Upper lobe of right lung (tissue), 1 donor: ENCODE measurements around the gene SH3GL3. TPM values are rescaled to one million over a fixed set of nuclear protein-coding genes. Genes with fewer than 3 reads are reported as not detected.

Experiments
- ATAC-seq: fragments of 200-7000 bp; cut with Tn5 transposase; one replicate; pipeline ENCODE4 v1.9.1; 2020; ENCODE audit warnings: mild to moderate bottlenecking, moderate library complexity
- DNase-seq: peaks from one replicate; pipeline ENCODE4 v3.0.0-alpha.2; 2020
- H3K27ac ChIP-seq: fragments of 200-600 bp; one replicate; pipeline ENCODE4 v1.8.0; 2022
- H3K27me3 ChIP-seq: fragments of 200-600 bp; one replicate; pipeline ENCODE4 v1.8.0; 2022; ENCODE audit warnings: mild to moderate bottlenecking
- H3K36me3 ChIP-seq: fragments of 200-600 bp; one replicate; pipeline ENCODE4 v1.8.0; 2022
- H3K4me1 ChIP-seq: fragments of 200-600 bp; one replicate; pipeline ENCODE4 v1.8.0; 2022
- H3K4me3 ChIP-seq: fragments of 200-600 bp; one replicate; pipeline ENCODE4 v1.8.0; 2022; ENCODE audit warnings: mild to moderate bottlenecking
- H3K9me3 ChIP-seq: fragments of 200-600 bp; one replicate; pipeline ENCODE4 v1.8.0; 2022
- intact Hi-C: fragments of 100-400 bp; cut with DNase I; formaldehyde crosslinking; loops from one replicate; pipeline ENCODE4 v1.11.0; 2022
- total RNA-seq: library from RNA; stranded (reverse); fragmentation: NEBNext Ultra II Directional; extraction: Animal tissue kit (Norgen Biotek cat#: 25700); gene quantifications from one replicate; pipeline ENCODE4 v1.2.1, GENCODE V29; 2021
- TF ChIP-seq, protein P1 (sequence below): fragments of 200-600 bp; IDR thresholded peaks from one replicate; pipeline ENCODE4 v1.8.0; 2022; ENCODE audit warnings: antibody characterized with exemption
- donor health status: DM: no; HTN: yes; CAD: no; lungs with severe emphysema.

Gene SH3GL3
- total RNA-seq, 1 donor from 2014 or later, result 3.4 TPM

GRCh38 chr15:83435782-83436181, 11.4 kb upstream of the SH3GL3 start:
- H3K4me1 ChIP-seq, result no peaks in the 10 kb centered on the region
- H3K9me3 ChIP-seq, result no peaks in the 10 kb centered on the region
- no peaks in the 10 kb centered on the region for H3K36me3 ChIP-seq
- DNase-seq (no peak), ATAC-seq (no peak)
- TF ChIP-seq, protein P1, sequence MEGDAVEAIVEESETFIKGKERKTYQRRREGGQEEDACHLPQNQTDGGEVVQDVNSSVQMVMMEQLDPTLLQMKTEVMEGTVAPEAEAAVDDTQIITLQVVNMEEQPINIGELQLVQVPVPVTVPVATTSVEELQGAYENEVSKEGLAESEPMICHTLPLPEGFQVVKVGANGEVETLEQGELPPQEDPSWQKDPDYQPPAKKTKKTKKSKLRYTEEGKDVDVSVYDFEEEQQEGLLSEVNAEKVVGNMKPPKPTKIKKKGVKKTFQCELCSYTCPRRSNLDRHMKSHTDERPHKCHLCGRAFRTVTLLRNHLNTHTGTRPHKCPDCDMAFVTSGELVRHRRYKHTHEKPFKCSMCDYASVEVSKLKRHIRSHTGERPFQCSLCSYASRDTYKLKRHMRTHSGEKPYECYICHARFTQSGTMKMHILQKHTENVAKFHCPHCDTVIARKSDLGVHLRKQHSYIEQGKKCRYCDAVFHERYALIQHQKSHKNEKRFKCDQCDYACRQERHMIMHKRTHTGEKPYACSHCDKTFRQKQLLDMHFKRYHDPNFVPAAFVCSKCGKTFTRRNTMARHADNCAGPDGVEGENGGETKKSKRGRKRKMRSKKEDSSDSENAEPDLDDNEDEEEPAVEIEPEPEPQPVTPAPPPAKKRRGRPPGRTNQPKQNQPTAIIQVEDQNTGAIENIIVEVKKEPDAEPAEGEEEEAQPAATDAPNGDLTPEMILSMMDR, result no peak
- no peak overlapping the region for H3K27ac ChIP-seq
- no peak overlapping the region for H3K4me3 ChIP-seq
- intact Hi-C loops, result loop anchor here (5.0 kb wide), 1 partner anchor 122 kb away; no protein-coding TSS in a partner anchor
- peaks cover 6% of the 10 kb centered on the region for H3K27me3 ChIP-seq

- Histone ChIP-seq H3K27ac (no peak overlapping the region), H3K36me3 (no peaks in the 10 kb centered on the region), H3K4me1 (no peaks in the 10 kb centered on the region), H3K27me3 (peaks cover 6% of the 10 kb centered on the region), H3K4me3 (no peak overlapping the region), H3K9me3 (no peaks in the 10 kb centered on the region)
- DNase-seq (no peak), ATAC-seq (peak; percentile 68)
- intact Hi-C loops, result loop anchor here (5.0 kb wide), 1 partner anchor 121 kb away; no protein-coding TSS in a partner anchor
- TF ChIP-seq, protein P1, result peak; percentile 30
Observed at GRCh38 chr15:83436513-83437158, 10.5 kb upstream of the SH3GL3 start.

DNA sequence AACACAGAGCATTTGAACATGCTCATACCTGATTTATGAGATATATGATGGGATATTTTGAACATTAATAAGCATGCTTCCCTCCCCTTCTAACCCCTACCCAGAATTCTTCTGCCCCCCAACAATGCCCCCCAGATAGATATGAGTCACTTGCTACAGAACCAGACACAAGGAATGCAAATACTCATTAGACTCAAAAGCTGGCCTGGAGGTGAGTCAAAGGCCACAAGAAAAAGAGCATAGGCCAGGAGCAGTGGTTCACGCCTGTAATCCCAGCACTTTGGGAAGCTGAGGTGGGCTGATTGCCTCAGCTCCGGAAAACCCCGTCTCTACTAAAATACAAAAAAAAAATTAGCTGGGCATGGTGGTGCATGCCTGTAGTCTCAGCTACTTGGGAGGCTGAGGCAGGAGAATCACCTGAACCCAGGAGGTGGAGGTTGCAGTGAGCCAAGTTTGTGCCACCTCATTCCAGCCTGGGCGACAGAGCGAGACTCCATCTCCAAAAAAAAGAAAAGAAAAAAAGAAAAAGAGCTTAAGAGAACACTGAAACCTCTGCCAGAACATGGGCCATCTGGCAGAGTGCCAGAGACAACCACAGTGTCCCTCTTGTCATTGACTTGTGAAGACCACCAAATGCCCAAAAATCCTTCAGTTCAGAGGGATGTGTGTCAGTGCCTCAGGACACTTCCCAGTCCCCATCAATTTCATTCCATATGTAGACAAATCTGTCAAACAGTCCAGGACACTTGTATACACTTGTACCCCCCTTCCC, 3.9 kb upstream of the SH3GL3 start:
- intact Hi-C loops, result no loop called here
- Histone ChIP-seq H3K27me3 (peaks cover 36% of the 10 kb centered on the region), H3K4me3 (no peak overlapping the region), H3K36me3 (no peaks in the 10 kb centered on the region), H3K4me1 (peaks cover 11% of the 10 kb centered on the region), H3K27ac (no peak overlapping the region), H3K9me3 (no peaks in the 10 kb centered on the region)
- DNase-seq, result no peak
- ATAC-seq, result no peak
- TF ChIP-seq, protein P1, result no peak

DNA sequence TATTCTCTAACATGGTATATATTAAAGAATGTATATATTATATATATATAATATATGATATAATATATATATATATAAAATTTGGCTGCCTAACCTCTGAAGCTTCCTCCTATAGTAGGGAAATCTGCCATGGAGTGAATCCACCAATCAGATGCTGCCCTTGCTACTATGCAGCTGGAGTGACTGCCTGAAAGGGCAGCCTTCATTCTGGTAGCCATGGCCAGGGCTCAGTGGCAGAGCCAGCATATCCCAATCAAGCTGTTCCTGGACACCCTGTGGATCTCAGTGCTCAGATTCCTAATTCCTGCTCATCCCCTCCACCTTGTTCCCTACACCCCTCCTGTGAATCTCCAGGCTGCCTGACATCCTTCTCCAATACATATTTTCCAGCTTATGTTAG, 2.2 kb upstream of the SH3GL3 start:
- intact Hi-C loops, result no loop called here
- H3K27me3 ChIP-seq, result peaks cover 50% of the 10 kb centered on the region
- no peaks in the 10 kb centered on the region for H3K9me3 ChIP-seq
- DNase-seq (no peak), ATAC-seq (no peak)
- H3K27ac ChIP-seq, result no peak overlapping the region
- TF ChIP-seq, protein P1, result no peak
- H3K4me1 ChIP-seq, result peaks cover 11% of the 10 kb centered on the region
- H3K4me3 ChIP-seq, result no peak overlapping the region
- H3K36me3 ChIP-seq, result no peaks in the 10 kb centered on the region

GRCh38 chr15:83445643-83446042, 1.5 kb upstream of the SH3GL3 start:
- intact Hi-C loops, result no loop called here
- ATAC-seq (no peak), DNase-seq (no peak)
- peaks cover 56% of the 10 kb centered on the region for H3K27me3 ChIP-seq
- no peak overlapping the region for H3K4me3 ChIP-seq
- no peak overlapping the region for H3K27ac ChIP-seq
- TF ChIP-seq, protein P1, result no peak
- H3K36me3 ChIP-seq, result no peaks in the 10 kb centered on the region
- peaks cover 11% of the 10 kb centered on the region for H3K4me1 ChIP-seq
- H3K9me3 ChIP-seq, result no peaks in the 10 kb centered on the region
